NCI-H2081 (cell line): ENCODE data around the gene DNAJA2.
"Not testable (repeated sequence)": the region's sequence is repeated elsewhere in the genome, so short reads cannot be mapped to it uniquely, and the experiment has no call there.

Experiments
- DNase-seq, 2 experiments: peaks; one replicate each; lab custom pipeline; 2025; lab: John Stamatoyannopoulos, UW

DNAJA2 gene

DNA sequence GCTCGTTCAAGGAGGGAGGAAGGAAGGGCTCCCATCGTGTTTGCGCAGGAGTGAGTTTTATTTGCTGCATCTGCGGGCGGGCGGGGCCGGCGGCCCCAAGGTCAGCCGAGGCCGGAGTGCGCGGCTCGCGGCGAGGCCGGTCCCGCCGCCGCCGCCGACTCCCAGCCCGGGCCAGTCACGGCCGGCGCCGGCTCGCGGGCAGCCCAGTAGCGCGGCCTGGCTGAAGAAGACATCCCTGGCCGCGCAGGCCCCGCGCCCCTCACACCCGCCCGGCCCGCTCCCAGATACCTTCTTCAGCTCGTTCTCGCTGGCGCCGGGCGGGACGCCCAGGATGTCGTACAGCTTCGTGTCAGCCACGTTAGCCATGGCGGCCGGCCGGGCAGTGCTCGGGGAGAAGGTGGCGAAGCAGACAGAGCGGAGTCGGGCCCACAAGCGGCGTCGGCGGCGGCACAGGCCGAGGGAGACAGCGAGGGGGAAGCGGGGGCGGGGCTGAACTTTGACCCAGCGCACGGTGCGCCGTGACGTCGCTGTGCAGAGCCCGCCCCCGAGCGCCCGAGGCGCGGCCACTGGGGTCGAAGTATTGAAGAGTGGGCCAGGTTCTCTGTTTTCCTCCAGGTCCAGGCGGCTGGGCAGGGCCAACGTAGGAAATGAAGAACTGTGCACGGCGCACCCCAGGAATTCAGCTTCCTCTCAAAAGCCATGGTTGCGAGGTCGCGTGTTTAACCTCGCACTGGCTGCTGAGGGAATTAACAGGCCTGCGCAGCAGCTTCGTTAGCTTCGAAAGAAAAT is at the start of gene DNAJA2:
TSS of gene DNAJA2 (minus strand) at position 468 of the 789 bp plus-strand sequence. CDS start at position 366, 102 bp downstream.
- DNase-seq = peak; percentile 69 to 83

DNA sequence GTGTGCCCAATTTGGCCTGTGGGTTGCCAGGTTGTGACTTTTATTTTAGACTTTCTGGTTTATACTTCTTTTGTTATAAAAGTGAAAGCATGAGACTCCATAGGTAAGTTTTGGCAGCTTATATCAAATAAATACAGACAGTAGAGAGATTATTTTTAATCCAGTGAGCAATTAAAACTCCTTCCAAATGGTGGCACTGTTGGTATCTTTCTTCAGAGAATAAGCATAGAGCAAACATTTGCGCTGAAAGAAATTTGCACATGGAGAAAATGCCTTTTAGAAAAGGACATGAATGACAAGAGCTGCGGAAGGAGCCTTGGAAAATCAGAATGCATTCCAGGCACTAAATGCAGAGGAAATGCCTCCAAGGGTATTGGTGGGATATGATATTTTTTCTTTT is 46.1 kb upstream of the DNAJA2 start:
- DNase-seq = no peak

DNA sequence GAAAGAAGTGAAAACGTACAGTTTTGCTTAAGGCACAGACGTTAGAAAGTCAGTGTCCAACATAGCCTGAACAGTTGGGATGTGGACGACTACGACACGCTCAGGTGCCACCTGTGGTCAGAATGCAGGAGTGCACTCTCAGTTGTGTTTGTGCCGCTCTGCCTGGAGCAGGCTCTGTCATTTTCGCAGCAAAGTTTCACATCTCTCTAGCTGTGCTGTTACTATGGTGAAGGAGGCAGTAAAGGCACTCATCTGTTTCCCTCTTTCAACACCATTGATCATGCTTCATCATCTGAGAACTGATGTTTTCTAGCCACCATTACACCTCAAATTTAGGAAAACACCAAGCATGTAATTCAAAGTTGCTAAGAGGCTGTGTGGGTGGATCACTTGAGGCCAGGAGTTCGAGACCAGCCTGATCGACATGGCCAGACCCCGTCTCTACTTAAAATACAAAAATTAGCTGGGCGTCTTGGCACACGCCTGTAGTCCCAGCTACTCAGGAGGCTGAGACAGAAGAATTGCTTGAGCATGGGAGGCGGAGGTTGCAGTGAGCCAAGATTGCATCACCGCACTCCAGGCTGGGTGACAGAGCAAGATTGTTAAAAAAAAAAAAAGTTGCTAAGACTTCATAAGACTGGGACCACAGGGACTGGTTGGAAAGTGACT is 44.9 kb upstream of the DNAJA2 start:
- DNase-seq = peak; percentile 1 to 18

DNA sequence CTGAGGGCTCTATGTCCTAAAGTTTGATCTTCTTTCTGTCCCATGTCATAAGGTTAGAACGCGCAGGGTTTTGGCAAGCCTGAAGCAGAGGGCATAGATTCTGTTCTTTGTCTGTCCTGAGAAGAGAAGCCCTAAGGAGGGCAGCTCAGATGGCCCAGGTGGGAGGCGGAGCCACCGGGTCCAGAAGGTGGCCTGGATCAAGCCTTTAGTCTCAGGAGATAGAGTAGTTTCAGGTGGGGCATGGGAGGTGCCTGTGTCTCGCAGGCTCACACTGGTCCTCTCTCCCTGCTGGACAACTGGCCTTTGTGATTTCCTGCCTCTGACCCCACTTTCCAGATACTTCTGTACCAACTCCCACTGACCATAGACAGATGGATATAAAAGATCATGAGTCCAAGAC is 44.2 kb upstream of the DNAJA2 start:
- DNase-seq = no peak

DNA sequence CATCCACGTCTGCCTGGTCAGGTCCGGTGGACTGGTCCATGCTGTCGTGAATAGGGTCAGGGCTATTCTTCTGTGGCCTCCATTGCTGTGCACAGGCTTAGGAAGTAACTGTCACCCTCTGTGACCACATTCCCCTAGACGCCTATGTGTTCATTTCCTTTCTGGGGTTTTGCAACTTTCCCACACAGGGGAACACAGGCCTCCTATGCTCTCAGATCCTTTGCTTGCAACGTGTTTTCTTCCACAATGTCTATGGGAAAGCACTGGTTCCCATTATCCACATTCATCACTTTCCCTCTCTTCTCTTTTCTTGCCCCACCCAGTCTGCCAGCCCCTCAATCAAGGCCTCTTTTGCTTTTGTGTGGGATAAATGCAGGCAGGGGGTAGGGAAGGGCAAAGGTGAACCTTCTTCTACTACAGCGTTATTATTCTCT is 43.2 kb upstream of the DNAJA2 start:
- no peak for DNase-seq

DNA sequence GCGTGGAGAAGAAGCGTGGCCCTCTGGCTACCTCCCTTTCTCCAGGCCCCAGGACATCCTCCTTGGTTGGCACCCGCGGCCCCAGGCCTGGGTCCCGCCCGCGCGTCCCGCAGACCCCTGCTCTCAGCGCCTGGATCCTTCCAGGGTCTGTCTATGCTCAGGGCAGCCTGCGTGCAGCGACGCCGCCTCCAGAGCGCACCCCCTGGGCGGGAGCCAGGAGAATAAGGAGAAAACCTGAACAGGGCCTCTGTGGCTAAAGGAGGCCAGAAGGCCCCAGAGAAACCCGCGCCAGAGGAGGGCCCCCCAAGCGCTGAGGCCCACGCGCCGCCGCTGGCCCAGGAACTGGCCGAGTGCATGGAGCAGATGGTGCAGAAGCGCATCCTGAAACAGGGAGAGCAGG is 40.4 kb upstream of the DNAJA2 start:
- DNase-seq = no peak

DNA sequence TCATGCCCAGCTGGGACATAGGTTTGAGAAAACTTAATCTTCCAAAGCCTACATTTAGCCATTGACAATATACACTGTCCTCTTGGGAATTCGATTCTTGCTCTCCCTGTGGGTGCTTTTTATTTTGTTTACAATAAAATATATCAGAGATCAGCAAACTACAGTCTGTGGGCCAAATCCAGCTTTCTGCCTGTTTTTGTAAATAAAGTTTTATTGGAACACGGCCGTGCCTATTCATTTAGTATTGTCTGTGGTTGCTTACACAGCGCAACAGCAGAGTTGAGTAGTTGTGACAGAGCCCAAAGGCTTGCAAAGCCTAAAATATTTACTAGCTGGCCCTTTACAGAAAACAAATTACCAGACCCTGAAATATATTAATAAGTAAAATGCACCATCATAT is 39.7 kb upstream of the DNAJA2 start:
- DNase-seq = no peak

DNA sequence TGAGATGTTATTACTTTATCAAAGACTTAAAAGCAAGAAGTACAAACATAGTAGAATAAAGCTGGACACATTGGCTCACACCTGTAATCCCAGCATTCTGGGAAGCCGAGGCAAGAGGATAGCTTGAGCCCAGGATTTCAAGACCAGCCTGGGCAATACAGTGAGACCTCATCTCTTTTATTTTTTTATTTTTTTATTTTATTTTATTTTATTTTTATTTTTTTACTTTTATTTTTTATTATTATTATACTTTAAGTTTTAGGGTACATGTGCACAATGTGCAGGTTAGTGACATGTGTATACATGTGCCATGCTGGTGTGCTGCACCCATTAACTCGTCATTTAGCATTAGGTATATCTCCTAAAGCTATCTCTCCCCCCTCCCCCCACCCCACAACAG is 37.3 kb upstream of the DNAJA2 start:
- not testable (repeated sequence) for DNase-seq

DNA sequence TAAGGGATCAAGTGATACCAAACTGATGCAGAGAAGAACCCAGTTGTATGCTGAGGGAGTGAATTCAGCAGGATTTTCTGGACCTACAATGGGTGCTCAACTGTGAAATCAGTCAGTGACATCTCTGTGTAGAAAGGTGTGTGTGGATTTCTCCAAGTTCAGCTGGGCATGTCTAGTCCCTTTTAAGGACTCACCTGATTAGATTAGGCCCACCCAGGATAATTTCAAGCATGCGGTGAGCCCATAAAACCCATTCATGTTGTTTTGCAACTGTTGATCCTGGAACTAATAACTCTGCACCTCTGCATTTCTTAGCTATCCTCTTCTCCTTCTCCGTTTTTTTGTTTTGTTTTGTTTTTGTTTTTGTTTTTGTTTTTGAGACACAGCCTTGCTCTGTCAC is 35.1 kb upstream of the DNAJA2 start:
- DNase-seq = no peak

DNA sequence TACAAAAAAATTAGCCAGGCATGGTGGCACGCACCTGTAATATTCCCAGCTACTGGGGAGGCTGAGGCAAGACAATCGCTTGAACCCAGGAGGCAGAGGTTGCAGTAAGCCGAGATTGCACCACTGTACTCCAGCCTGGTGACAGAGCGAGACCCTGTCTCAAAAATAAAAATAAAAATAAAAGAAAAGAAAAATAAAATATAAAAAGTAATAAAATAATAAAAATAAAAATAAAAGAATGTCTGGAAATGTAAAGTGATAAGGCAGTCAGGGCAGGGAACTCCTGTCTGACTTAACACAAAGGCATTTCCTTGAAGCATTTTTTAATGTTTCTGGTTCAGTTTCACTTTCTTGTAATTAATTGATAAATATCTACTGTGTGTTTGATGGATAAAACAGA is 34.7 kb upstream of the DNAJA2 start:
- DNase-seq = no peak

DNA sequence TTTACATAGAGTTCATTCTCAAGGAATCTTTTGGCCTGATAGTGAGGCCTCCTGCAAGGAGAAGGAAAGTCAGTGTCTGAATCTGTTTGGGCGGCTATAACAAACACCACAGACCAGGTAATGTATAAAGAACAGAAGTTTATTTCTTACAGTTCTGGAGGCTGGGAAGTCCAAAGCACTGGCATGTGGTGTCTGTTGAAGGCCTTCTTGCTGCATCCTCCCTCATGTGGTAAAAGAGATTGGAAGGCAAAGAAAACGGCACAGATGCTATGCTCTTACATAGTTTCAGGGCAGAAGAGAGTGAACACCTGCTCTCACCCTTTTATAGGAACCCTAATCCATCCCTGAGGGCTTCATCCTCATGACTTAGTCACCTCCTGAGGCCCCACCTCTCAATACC is 31.2 kb upstream of the DNAJA2 start:
- DNase-seq = no peak

DNA sequence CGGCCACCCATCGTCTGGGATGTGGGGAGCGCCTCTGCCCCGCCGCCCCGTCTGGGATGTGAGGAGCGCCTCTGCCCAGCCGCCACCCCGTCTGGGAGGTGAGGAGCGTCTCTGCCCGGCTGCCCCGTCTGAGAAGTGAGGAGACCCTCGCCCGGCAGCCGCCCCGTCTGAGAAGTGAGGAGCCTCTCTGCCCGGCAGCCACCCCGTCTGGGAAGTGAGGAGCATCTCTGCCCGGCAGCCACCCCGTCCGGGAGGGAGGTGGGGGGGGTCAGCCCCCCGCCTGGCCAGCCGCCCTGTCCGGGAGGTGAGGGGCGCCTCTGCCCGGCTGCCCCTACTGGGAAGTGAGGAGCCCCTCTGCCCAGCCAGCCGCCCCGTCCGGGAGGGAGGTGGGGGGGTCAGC is 26.6 kb upstream of the DNAJA2 start:
- DNase-seq = not testable (repeated sequence)

DNA sequence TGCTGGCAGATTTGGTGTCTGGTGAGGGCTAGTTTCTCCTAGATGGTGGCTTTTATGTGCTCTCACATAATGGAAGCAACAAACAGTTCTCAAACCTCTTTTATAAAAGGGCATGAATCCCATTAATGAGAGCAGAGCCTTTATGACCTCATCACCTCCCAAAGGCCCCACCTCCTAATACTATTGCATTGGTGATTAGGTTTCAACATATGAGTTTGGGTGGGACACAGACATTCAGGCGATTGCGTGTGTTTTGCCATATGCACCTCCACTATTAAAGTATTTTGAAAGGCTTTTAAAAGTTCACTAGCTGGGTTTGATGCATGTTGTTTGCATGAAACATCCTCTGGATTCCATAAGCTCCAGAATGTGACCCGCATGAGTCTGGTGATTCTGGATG is 24.4 kb upstream of the DNAJA2 start:
- DNase-seq = no peak

DNA sequence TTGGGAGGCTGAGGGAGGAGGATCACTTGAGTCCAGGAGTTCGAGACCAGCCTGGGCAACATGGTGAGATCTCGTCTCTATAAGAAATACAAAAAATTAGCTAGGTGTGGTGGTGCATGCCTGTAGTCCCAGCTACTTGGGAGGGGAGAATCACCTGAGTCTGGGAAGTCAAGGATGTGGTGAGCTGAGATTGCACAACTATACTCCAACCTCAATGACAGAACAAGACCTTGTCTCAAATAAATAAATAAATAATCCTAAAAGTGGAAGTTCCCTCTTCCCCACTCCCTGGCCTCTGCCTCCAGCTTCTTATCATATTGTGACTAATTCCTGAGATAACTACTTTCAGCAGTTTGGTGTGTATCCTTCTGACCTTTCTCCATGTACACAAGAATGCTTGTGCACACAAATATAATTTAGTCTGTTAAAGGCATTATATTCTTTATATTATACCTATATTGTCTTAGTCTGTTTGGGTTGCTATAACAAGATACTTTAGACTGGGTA is 23.5 kb upstream of the DNAJA2 start:
- no peak for DNase-seq

DNA sequence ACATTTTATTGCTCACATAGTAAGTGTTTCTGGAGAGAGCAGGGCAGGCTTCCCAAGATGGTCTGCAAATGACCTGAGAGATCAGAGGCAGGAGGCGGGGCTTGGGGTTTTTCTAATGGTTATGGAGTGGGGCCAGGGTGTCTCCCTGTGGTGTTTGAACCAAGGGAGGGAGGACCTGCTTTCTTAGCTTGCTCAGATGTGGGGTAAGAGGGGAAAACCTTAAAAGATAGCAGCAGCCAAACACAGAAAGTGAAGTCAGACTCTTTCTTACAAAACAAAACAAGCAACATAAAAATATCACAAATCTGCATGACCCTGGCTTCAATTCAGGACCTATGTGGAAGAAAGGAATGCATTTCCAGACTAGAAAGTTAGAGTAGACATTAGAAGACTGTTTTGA is 22.9 kb upstream of the DNAJA2 start:
- no peak for DNase-seq

DNA sequence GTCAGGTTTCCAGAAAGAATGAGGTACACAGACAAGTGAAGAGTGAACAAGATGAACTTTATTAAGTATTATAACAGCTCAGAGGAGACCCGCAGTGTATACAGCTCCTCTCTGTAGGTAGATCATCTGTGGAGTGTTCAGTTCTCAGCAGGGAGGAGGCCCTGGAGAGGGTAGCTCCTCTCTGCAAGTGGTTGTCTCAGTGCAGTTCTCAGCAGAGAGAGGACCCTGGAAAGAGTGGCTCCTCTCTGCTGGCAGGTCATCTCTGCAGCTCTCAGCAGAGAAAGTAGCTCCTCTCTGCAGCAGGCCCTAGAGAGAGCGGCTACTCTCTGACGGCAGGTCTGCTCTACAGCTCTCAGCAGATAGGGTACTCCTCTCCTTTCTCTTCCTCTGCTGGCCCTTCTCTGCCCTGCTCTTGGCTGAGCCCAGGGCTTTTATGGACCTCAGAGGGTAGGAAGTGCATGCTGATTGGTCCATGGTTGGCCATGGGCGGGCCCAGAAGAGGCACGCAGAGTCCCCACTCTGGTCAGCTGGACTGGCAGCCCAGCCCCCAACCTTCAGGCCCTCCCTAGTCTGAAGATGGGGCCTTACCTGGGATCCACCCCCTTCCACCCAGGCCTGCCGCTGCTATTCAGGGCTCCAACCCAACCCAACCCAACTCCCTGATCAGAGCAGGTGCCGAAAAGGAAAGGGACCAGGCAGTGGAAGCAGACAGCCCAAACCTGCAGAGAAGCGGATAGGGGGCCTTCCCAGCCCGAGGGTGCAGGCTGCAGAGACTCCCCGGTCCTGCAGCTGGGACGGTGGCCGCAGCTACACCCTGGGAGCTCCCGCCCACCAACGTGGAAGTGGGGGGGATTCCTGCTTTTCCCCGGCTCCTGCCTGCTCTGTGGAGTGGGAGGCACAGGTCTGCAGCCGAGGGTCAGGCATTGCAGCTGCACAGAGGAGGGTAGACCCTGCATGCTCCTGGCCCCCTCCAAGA is 18.5 kb upstream of the DNAJA2 start:
- DNase-seq = no peak

DNA sequence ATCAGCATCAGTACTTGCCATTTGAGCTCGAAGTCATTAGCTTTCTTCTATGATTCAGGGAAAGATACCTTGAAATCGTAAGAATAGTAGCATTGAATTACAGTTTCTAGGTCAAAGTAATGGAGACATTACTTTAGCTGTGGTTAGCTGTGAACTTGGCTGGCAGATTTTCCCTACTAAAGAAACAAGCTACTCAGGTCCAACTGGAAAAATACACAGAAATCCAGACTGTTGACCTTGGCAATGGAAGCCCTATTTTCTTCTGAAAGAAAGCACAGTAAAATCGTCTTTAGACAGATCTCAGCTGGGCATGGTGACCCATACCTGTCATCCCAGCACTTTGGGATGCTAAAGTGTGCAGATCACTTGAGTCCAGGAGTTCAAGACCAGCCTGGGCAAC is 13.4 kb upstream of the DNAJA2 start:
- DNase-seq = no peak

DNA sequence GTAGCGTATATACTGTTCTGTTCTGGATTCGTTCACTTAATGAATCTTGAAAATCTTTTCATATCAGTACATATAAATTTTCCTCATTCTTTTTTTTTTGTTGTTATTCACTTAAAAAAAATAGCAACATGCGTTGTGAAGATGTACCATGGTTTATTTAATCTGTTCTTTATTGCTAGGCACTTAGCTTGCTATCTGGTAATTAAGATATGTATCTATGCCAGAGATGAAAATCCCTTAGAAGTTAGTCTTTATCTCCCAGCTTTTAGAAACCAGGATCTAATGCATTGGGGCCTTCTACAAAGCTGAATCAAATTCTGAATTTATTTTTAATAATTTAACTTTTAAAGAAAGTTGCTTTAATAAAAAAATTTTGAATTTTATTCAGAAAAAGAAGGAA is 13.0 kb upstream of the DNAJA2 start:
- no peak for DNase-seq

DNA sequence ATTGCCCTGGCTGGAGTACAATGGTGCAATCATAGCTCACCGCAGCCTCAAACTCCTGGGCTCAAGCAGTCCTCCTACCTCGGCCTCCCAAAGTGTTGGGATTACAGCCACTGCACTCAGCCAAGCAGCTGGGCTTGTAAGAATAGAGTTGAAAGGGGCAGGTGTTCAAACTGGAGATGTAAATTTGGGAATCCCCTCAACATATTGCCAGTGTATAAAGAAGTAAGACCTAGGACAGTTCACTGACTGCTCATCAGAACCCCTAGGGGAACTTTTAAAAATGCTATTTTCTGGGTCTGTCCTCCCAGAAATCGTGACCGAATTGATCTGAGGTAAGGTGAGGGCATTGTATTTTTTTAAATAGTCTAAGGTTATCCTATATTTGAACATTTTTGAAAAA is 8.9 kb upstream of the DNAJA2 start:
- no peak for DNase-seq

DNA sequence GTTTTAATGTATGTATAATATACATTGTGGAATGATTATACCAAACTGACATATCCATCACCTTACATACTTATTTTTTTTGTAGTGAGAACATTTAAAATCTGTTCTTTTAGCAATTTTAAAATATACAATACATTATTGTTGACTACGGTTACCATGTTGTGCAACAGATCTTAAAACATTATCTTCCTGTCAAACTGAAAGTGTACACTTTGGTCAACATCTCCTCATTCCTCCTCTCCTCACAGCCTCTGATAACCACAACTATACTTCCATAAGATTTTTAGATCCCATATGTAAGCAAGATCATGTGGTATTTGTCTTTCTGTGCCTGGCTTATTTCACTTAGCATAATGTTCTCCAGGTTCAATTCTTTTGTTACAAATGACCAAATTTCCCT is 7.5 kb upstream of the DNAJA2 start:
- DNase-seq = no peak

DNA sequence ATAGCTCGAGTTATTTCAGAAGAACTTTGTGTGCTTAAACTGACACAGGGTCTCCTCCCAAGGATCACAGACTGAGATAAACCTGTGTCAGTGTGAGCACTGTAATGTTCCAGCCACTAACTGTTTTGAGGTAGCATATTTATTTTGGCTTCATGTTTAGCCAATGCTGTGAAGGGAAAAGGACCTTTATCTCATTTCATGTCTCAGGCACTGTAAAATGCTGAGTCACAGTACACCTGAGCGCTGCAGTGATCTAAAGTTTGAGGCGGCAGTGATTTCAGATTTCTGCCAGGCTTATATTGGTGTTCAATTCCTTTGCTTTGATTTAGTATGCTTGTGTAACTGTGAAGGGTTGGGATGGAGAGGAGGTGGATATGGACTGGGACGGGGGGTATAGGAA is 3.1 kb upstream of the DNAJA2 start:
- DNase-seq = no peak

DNA sequence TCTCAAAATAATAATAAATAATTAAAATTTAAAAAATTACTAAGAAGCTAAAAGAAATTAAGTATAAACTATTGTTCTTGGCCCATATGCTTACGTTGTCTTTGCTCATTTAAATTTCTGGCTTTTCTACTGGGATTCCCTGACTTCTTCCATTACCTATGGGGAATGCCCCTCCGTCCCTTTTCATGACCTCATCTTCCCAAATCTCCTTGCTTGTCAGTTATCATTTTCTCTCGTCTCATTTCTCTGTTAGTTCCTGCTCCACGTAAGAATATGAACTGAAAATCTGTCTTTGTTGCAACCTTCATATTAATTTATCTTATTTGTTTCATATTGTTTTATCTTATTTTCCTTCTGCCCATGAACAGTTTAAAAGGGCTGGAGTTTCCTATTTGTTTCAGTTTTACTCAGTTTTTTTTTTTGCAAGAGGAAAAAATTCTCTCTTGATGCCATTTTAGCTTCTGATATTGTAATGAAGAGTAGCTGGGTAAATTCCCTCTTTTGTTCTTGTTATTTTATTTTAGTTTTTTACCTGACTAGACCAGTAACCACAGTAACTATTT is 2.5 kb upstream of the DNAJA2 start:
- no peak for DNase-seq
